ENCODE data around the gene NR2C2. TPM values are rescaled to one million over a fixed set of nuclear protein-coding genes. Genes with fewer than 3 reads are reported as not detected.

NR2C2 gene
- total and polyA plus RNA-seq, 2 of the 13 experiments (the other 11 are each of a cell fraction or from before 2014, with no cell fraction given) = 7.8 to 11.8 TPM

GRCh38 chr3:15053541-15053940, 106.2 kb downstream of the NR2C2 start:
- Histone ChIP-seq H3K4me2 (ENCODE audit: low read depth, low read length) (no peak overlapping the region), H3K79me2 (ENCODE audit: insufficient read depth, low read length) (peaks cover 42% of the 10 kb centered on the region), H4K20me1 (ENCODE audit: insufficient read depth, low read length) (peaks cover 13% of the 10 kb centered on the region), H2AFZ (ENCODE audit: low read length) (no peak overlapping the region), H3K27ac (ENCODE audit: extremely low read length, insufficient read depth, low read length) (no peak overlapping the region), H3K4me1 (ENCODE audit: insufficient read depth, low read length) (peaks cover 9% of the 10 kb centered on the region; the same call in 1 of the 2 replicates), H3K9me3 (ENCODE audit: low read length) (no peaks in the 10 kb centered on the region), H3K36me3 (replicated peaks in 1 of 2; ENCODE audit: control insufficient read depth in 1 of 2, insufficient read depth in 2 of 2, low read length in 2 of 2) (peaks cover 31 to 89% of the 10 kb centered on the region in 2 experiments), H3K27me3 (ENCODE audit: control insufficient read depth in 1 of 2, insufficient read depth in 2 of 2, low read length in 2 of 2) (no peaks in the 10 kb centered on the region), H3K4me3 (replicated peaks in 1 of 3; ENCODE audit: insufficient read depth in 1 of 3, low read depth in 2 of 3, low read length in 3 of 3) (no peak overlapping the region), H3K9ac (ENCODE audit: insufficient read depth, low read depth, low read length) (no peak overlapping the region)
- POLR2A ChIA-PET = no interaction called here
- in situ Hi-C loops (cut with HindIII; ENCODE audit: extremely low pct_ligation_motif_present, low pct_unique_long_range_greater_than_20kb) = no loop called here
- intact Hi-C loops (cut with micrococcal nuclease; ENCODE audit: unreplicated experiment) = no loop called here
- DNase-seq (ENCODE audit: low spot score) = no peak
- WGBS (ENCODE audit: low lambda C conversion rate) = 99% methylated on average over 4 of the region's 4 CpGs
- CTCF ChIA-PET (ENCODE audit: low intra/inter-chr PET ratio, low total read pairs) = no interaction called here
- no peak for FAIRE-seq
- no peak for ATAC-seq
- no TSS peak for BruUV-seq (replicated peaks)
- no peak for TF ChIP-seq FOXK2 (IDR thresholded peaks at IDR 0.05)
- no peak for TF ChIP-seq EEA1 (CRISPR knock-in tag; IDR thresholded peaks at IDR 0.05; ENCODE audit: borderline replicate concordance)
- TF ChIP-seq NFYB (CRISPR knock-in tag; IDR thresholded peaks at IDR 0.05) = no peak
- TF ChIP-seq RARA (CRISPR knock-in tag; IDR thresholded peaks at IDR 0.05) = no peak
- no peak for TF ChIP-seq CBX5 (CRISPR knock-in tag; IDR thresholded peaks at IDR 0.05; ENCODE audit: borderline replicate concordance)
- no peak for TF ChIP-seq THAP8 (CRISPR knock-in tag; IDR thresholded peaks at IDR 0.05; ENCODE audit: borderline replicate concordance)
- no peak for TF ChIP-seq CC2D1A (CRISPR knock-in tag; IDR thresholded peaks at IDR 0.05)
- no peak for TF ChIP-seq ATRX (CRISPR knock-in tag; IDR thresholded peaks at IDR 0.05; ENCODE audit: borderline replicate concordance)
- no peak for TF ChIP-seq ZNF879 (CRISPR knock-in tag; IDR thresholded peaks at IDR 0.05)
- no peak for TF ChIP-seq GMEB1 (CRISPR knock-in tag; IDR thresholded peaks at IDR 0.05; ENCODE audit: borderline replicate concordance)
- TF ChIP-seq POGZ (CRISPR knock-in tag; IDR thresholded peaks at IDR 0.05) = no peak
- no peak for TF ChIP-seq NR2F2 (IDR thresholded peaks at IDR 0.05; ENCODE audit: borderline replicate concordance, low read depth)
- TF ChIP-seq ZNF598 (CRISPR knock-in tag; IDR thresholded peaks at IDR 0.05; ENCODE audit: borderline replicate concordance) = no peak
- no peak for TF ChIP-seq ZNF784 (CRISPR knock-in tag; IDR thresholded peaks at IDR 0.05; ENCODE audit: borderline replicate concordance)
- TF ChIP-seq LRRFIP1 (CRISPR knock-in tag; conservative IDR thresholded peaks at IDR 0.05) = no peak
- no peak for TF ChIP-seq RXRA (CRISPR knock-in tag; IDR thresholded peaks at IDR 0.05)
- TF ChIP-seq DMAP1 (CRISPR knock-in tag; IDR thresholded peaks at IDR 0.05) = no peak
- no peak for TF ChIP-seq ZNF138 (CRISPR knock-in tag; IDR thresholded peaks at IDR 0.05; ENCODE audit: low read depth)
